GM19463 (cell line): Measurements from ENCODE around the gene IMMP2L.

Experiments used
- ATAC-seq: cut with Tn5 transposase; IDR thresholded peaks from one replicate; pipeline ENCODE4 v1.9.1; 2021; ENCODE audit warnings: mild to moderate bottlenecking, moderate library complexity; ENCODE audit not compliant: unreplicated experiment

The IMMP2L gene

DNA sequence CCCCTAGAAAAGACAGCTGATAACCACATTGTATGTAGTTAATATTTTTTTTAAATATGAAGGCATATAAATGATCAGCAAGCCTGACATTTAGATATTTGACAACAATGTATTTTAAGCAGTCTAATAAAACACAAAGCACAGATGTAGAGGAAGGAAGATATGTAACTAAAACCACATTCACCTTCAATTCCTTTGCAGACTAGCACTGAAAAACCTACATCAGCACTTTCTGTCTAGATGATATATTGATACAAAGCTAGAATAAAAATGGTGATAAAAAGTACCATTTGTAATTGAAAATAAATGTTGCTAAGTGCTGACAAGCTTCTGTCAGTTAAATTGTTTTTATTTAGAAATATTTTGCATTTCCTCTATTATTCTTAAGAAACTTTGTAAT, 153.6 kb downstream of the IMMP2L start:
- ATAC-seq = no peak

DNA sequence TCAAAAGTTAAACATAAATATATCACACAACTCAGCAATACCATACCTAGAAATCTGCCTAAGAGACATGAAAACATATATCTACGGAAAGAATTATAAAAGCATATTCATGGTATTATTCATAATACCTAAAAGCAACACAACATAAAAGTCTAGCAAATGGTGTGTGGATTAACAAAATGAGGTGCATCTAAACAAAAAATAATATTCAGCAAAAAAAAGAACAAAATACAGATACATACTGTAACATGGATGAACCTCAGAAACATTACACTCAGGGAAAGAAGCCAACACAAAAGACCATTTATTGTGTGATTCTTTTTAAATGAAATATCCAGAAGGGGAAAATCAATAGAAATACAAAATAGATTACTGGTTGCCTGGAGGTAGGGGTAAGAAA, 155.0 kb downstream of the IMMP2L start:
- no peak for ATAC-seq

DNA sequence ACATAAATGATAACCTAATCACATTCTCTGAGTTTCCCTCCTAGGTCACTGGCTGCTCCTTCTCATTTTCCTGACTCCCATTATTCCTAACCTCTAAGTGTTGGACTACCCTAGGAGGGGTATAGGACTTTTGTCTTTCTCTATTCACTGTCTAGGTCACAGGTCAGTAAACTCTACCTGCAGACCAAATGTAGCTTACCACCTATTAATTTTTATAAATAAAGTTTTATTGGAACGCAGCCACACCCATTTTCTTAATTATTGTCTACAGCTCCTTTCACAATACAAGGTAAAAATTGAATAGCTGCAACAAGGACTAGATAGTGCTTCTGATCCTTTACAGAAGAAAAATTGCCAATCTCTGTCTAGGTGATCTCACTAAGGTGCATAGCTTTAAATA, 156.7 kb downstream of the IMMP2L start:
- ATAC-seq = no peak

DNA sequence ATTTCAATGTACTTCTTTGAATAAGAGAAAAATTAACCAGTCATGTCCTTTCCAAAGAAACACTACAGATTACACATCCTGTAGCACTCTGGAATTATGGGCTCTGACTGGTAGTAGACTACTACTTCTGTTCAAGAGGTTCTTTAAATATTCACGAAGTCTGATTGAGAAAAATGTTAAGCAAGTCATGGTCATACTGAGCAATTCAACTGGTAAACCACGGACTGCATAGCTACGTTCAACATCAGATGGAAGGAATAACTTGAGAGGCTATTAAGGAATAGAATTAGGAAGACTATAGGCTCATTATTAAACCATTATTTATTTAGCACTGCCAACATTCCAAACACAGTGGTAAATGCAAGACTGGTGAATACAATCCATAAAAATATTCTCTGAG, 160.8 kb downstream of the IMMP2L start:
- no peak for ATAC-seq

DNA sequence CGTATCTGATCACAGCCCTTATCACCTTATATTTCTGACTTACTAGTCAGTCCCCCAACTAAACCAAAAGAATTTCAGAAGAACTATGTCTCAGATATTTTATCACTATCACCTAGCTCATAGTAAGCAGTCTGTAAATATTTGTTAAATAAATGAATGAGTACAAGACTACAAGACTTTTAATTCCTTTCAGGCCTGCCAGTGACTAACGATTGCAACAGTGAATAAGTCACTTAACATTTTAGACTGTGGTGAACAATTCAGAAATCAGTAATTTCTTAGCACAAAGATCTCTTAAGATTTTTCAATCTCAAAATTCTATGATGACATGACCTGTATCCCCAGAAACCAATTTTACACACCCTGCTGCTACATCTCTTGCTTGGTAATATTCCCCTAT, 162.2 kb downstream of the IMMP2L start:
- no peak for ATAC-seq

DNA sequence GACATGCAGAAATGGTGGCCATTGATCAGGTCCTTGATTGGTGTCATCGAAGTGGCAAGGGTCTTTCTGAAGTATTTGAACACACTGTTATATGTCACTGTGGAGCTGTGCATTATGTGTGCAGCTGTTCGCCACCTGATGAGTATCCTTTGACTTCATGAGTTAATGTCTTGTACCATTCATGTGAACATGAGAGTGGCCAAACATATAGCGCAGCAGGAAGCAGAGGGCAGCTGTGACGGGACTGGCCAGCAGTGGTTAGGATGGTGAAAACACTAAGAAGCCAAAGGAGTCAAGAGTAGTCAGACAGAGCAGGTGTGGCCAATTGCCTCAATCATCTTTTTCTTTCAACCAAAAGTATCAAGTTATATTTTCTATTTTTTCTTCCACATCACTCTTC, 167.4 kb downstream of the IMMP2L start:
- ATAC-seq = no peak

DNA sequence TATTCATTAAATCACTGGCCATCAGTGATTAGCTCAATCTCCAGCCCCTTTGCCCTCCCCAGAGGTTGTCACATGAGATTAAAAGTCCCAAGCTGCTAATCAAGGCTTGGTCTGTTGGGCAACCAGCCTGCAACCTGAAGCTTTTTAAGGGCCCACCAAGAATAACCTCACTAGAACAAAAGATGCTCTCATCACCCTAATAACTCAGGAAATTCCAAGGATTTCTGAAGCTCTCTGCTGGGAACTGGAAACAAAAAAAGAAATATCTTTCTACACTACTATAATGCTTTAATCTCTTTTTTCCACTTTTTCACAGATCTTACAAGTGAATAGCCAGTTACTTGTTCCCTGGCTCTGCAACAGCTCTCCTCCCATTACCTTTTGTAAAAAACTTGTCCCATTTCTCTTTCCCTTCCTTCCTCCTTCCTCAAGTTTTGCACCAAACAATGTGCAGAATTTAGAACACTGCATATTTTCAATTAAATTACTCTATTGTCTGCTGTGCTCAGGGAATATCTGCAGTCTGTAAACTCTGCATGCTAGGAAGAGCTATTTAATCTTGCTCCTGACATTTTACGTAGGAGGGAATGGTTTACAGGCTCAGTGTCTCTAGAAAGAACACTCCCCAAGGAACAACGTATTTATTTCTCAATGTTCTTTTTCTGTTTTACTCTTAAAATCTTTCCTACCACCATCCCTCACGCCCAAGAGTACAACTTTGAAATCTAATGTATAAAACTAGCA, 169.1 kb downstream of the IMMP2L start:
- no peak for ATAC-seq

DNA sequence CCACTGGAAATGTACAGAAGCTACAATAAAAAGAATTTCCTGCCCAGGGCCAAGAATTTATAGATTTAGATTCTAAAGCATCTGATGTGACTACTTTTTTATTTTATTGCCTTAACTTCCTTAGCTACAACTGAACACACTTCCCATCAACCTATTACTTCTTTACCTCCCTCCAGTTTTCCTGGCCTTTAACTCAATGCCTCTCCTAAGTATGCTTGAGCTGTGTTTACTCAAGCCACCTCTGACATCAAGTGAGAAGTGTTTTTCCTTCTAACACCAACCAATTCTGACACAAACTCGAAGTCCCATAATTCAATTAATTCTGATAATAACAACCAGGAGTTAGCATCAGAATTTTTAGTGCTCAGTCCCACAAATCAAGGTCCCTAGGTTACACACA, 170.0 kb downstream of the IMMP2L start:
- ATAC-seq = no peak

DNA sequence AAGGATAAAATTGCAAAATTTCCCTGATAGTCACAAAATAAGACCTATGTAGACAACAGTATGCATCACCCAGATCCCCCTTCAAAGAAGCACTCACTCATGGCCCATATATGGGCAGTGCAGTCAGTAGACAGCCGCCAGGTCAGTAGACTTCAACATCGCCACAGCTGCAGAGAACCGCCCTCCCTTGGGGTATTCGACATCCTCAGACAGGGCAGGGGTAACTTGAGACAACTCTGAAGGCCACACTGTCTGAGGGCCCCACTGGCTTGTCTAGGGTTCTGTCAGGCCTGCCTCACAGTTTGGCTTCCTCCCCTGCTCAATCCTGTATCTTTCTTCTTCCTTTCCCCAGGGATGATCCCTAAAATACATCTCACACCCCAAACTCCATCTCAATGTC, 172.3 kb downstream of the IMMP2L start:
- no peak for ATAC-seq

DNA sequence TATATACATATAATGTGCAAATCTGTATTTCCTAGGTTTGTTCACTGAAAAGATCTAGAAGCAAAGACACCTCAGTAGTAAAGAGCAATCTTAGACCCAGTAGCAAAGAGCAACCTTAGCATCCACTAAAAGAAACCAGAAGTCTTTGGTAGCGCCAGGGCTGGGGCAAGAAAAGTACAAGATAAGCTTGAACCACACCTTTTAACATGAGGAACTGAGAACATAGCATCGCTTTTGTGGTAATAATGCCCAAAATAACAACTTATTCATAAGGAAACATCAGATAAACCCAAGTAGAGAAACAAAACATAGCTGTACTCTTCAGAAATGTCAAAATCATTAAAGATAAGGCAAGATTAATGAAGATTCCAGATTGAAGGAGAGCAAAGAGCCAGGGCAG, 173.4 kb downstream of the IMMP2L start:
- ATAC-seq = peak; percentile 71

DNA sequence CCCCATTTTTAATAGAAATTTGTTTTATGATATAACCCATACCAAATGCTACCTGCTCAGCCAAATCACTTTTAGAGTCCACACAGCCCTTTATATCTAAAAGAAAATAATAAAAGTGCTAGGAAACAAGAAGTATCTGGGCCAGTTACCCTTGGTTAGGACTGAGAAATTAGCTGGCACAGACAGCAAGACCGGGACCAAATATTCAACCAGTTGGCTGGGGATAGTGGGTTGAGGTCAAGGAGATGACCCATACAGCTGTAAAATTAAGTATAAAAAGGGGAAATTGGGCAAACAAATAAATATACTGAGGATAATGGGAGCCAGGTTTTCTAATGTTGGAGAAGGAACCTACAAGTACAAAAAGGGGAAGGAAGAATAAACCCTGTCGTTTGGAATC, 174.3 kb downstream of the IMMP2L start:
- no peak for ATAC-seq

DNA sequence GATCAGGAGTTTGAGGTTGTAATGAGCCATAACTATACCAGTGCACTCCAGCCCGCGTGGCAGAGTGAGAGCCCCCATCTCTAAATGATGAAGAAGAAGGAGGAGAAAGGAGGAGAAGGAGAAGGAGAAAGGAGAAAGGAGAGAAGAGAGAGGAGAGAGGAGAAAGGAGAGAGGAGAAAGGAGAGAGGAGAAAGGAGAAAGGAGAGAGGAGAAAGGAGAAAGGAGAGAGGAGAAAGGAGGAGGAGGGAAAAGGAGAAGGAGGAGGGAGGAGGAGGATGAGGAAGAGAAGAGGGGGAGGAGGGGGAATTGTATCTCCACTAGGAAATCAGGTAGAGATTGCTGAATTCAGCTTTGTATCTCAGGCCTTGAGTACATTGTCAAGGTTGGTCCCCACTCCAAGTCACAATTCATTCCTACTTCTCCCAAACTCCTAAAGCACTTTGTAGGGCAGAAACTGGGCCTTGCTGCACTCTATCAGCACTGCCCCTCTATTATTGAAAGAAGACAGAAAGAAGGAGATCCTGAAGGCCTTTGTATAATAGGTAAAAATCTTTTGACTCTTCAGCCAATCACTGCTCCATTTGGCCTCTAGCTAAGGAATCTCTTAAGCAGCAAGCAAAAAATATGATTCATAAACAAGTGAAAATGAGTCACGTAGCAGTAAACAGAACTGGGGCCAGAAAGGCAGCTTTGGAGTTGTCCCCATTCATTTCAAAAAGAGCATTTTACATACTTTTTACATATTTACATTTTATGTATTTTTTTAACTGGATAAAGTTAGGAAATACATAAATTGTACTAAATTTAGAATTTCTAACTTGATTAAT, 178.0 kb downstream of the IMMP2L start:
- no peak for ATAC-seq

DNA sequence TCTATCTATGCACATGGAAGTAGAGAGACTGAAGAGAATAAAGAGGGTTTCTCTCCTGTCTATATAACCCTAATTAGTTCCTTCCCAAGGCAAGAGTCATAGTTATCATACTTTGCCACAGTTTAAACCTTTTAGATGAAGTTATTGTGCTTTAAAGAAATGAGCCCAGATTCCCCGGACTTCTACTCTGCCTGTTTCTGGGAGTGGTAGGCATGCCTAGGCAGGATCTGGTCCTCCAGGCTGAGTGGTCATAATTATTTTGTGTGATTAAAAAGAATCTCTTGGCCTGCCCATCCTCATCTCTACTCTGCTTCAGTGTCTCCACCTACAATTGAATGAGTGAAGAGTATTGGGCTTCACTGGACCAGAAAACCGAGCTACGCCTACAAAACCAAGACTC, 179.2 kb downstream of the IMMP2L start:
- ATAC-seq = no peak

DNA sequence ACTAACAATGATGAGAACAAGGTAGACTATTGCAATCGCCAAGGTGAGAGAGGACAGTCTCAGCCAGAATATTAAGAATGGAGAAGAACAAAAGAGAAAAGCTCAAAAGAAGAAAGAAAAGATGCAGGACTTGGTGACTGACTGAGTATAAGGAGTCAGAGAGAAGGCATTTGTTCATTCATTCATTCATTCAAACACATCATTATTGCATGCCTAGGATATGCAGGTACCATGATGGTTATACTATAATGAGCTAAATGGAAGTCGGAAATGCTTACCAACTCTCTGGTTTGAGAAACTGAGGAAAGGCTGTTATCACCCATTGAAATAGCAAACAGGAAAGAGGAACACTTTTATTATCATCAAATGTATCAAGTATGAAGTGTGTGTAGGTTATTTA, 180.7 kb downstream of the IMMP2L start:
- ATAC-seq = no peak

DNA sequence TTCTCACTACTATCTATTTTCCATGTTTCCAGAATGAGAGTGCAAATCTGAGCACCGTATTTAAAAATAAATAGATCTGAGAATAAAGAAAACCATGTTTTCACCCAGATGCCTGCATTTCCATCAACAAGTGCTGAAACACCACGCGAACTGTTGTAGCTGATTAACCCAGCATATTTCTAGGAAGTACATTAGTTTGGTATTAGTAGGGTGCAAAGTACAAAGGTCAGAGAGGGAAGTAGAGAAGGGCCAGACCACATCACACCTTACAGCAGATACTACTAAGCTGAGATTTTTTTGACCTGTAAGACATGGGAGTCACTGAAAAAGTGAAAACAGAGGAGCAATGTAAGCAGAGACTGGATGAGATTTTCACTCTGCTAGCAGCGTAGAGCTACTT, 181.3 kb downstream of the IMMP2L start:
- ATAC-seq = peak; percentile 87

DNA sequence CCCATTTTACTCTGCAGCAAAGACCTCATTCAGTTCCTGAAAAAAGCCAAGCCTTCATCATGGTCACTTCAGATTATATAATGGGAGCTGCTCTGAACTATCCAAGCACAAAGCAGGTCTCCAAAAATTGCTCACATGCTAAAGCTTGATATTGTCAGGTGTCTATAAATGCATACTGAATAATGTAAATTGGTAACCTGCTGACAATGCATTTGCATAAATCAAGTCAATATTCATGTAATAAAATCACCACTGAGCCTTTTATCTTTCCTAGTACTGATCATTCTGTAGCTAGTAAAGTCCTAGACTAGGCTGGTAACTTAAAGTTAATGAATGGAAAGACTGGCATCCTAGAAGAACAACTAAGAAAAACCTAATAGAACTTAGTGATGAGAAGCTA, 188.3 kb downstream of the IMMP2L start:
- no peak for ATAC-seq

DNA sequence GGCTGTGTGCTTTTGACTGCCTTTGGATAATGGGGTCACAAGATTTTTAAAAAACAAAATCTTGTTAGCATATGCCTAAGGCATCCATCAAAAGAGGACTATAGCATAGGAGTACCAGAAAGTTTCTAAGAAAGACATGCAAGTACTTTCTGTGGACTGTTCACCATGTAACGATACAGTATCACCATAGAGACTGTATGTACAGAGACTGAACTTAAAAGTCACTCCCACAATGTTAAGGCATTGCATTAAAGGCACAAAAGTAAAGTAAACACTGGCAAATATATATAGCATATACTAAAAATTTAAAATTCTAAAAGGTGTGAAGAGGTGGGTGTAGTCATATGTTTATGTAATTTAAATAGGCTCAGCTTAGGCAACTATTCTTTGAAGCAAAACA, 190.9 kb downstream of the IMMP2L start:
- no peak for ATAC-seq

DNA sequence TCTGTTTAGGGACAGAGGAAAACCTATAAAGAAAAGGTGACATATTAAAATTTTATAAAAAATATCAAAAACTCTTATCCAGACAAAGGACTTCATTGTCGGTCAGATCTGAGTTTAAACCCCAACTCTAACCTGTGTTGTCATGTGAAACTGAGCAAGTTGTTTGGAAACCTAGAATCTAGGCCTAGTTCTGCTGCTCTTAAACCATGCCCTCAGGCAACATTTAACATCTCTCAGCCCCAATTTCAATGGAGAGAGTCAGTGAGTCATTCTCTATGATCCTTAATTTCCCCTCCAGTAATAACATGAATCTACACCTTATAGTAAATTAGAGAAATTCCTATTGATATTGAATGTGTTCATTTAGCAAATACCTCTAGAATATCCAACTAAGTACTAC, 192.3 kb downstream of the IMMP2L start:
- ATAC-seq = no peak

DNA sequence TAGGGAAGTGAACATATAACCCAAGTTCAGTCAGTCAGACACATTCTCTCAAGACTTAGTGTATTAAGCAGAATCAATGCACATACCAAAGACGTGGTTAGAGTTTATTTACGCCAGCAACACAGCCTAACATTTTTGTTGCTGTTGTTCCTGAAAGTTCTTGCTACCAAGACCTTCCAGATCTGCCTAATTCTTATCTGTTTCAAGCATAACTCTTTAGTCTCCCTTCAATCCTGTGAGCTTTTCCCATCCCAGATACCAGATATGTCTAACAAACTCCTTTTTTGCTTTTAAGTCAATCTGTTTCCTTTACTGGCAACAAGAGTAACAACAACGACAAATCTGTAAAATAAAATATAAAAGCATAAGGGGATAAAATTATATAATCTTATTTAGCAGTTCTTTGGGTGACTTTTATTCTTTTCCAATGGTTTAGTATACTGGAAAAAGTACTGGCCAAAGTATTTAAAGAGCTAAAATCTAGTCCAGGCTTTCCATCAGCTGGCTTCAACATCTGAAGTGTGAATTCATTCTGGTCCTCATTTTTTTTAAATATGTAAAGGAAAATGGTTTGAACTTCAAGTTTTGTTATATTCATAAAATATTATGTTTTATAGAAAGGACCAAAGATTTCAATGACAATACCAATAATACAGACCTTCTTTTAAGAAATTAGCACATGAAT, 193.8 kb downstream of the IMMP2L start:
- no peak for ATAC-seq

DNA sequence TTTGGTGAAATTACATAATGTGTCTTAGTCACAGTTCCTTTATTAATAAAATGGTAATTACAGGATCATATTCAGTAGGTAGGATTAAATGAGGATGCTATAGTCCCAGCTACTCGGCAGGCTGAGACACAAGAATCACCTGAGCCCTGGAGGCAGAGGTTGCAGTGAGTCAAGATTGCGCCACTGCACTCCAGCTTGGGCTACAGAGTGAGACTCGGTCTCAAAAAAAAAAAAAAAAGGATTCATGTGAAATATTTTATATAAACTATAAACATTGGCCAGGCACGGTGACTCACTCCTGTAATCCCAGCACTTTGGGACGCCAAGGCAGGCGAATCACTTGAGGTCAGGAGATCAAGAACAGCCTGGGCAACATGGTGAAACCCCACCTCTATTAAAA, 197.9 kb downstream of the IMMP2L start:
- no peak for ATAC-seq

DNA sequence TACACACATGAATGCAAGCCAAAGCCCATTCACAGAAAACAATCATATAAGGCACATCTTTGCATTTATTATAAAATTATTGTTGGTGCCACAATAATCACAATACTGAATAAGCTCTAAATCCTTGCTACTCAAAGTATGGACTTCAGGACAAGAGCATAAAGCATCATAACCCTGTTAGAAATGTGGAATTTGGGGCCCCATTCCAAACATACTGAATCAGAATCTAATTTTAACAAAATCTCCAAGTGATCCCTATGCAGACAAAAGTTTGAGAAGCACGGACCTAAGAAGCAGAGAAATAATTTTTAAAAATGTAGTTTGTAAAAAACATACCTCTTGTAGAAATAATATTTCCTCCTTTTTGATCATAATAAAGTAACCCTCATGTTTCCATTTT, 199.2 kb downstream of the IMMP2L start:
- ATAC-seq = no peak

DNA sequence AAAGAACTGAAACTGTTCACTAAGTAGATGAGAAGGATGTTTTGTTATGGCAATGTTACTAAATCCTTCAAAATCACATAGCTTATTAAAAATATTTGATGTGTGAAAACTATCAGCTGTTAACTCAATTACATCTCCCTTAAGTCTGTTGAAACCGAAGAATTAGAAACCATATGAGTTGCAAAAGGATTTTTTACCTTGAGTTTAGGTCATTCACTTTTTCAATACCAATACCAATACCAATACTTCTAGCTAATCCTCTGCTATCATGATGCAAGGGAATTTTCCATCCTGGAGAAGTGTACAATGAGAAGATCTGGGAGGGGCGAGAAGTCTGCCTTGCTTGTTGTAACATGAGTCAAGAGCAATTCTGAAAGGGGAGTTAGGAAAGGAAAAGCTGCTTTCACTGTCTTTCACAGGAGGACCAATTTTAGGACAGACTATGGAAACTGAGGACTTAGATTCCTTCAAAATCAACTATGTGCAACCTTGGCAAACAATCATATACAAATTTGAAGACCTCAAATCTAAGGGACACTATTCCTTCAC, 199.7 kb downstream of the IMMP2L start:
- ATAC-seq = no peak
